ENCODE measurements around the gene KRTAP23-1. TPM values are rescaled to one million over a fixed set of nuclear protein-coding genes. Genes with fewer than 3 reads are reported as not detected.

The KRTAP23-1 gene, protein sequence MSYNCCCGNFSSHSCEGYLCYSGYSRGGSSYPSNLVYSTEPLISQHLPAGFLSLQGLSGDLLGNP
- not detected in 2 replicates for total RNA-seq (2014; rRNA removed)
- polyA plus RNA-seq (2012) = not detected

DNA sequence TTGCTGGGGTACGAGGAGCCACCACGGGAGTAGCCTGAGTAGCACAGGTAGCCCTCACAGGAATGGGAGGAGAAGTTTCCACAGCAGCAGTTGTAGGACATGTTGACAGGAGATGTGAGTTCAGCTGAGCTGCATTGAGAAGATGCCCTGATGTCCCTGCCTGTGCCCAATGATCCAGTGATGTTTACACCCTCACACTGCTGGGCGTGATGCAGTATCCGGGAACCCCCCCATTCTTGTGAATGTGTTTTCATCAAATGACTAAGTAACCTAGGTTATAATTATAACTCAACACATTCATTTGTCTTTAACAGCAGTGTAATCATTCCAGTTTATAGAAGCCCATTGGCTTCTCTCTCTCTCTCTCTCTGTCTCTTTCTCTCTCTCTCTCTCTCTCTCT is at the start of gene KRTAP23-1:
TSS of gene KRTAP23-1 (minus strand) at position 101 of the 400 bp plus-strand sequence. CDS start at position 101, 0 bp downstream.
- no peak for DNase-seq (ENCODE audit: low read depth)

DNA sequence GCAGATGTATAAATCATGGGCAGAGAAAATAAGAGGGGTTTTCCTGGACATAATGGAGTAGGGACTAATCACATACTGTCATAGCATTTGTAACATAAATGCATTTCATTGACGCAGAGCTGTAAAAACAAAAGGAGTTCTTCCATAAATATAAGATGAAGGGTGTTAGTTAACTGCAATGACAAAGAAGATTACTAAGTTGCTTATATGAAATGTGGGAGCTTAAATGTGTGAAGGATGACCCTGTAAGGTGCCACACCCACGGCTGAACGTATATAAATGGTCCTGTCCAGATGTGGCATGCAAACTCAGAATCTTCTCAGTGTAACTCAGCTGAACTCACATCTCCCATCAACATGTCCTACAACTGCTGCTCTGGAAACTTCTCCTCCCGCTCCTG is 47.3 kb upstream of the KRTAP23-1 start, which contains the start of gene KRTAP13-1:
TSS of gene KRTAP13-1 (plus strand) at position 301 of the 400 bp plus-strand sequence. CDS start at position 357, 56 bp downstream.
- no peak for DNase-seq (ENCODE audit: low read depth)

DNA sequence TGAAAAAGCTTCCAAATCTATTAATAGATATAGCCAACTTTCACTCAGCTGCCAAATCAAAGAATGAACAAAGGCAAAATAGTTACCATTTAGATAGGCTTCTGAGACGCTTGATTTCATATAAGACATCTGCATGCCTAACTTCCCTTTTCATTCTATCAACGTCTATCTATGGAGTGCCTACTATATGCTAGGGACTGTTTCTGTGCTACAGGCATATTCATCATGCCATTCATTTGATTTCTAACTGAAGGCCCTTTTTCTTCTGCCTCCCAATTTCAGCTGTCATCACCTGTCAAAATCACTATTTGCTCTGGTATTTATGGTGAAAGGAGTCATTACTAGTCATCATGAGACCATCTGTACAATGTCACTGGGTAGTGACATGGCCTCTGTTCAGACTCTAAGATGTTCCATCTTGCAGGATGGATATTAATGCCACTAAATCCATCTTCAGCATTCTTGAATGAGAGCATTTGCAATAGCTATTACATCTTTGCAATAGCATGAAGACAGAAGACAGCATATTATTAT is 43.2 kb upstream of the KRTAP23-1 start:
- no peak for DNase-seq (ENCODE audit: low read depth)

DNA sequence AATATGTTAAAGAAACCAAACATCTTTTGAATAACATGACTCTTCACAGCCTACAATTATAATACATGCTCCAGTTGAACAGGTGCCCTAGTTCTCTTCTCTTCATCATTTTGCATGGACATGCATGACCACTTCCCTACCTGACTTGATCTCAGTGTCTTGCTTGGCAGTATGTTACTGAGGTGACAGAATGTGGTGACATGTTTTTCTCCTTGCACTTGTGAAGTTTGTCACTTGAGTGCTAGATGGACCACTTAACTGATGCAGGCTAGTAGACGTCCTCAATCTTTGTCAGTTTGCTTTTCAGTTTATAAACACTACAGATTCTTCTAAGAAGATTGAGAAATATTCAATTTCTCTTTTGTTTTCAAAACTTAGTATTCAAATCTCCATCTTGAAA is 33.8 kb upstream of the KRTAP23-1 start:
- DNase-seq (ENCODE audit: low read depth) = no peak

DNA sequence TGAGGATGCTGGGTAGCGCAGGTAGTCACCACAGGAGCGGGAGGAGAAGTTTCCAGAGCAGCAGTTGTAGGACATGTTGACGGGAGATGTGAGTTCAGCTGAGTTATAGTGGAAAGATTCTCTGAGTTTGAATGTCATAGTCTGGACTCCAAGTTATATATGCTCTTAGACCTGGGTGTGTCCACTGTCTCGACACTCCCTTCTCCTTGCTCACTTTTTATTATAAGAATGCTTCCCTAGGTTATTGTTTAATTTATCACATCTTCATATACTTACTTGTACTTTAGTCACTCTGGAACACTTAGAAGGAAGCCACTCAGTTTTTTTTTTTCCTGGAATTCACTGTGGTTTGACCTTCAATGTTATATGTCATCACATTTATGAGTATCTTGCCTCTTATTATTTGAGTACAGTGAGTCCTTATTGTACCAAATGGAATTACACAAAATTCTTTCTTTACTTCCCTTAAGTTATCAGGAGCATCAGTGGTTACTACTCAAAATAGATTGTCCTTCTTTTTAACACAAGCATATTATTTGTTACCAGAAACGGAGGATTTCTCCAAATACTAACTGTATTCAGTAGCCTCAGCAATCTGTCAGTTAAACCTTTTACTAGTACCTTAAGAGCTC is 23.8 kb upstream of the KRTAP23-1 start, which contains the start of gene KRTAP13-2:
TSS of gene KRTAP13-2 (minus strand) at position 133 of the 632 bp plus-strand sequence. CDS start at position 75, 58 bp downstream.
- DNase-seq (ENCODE audit: low read depth) = no peak

DNA sequence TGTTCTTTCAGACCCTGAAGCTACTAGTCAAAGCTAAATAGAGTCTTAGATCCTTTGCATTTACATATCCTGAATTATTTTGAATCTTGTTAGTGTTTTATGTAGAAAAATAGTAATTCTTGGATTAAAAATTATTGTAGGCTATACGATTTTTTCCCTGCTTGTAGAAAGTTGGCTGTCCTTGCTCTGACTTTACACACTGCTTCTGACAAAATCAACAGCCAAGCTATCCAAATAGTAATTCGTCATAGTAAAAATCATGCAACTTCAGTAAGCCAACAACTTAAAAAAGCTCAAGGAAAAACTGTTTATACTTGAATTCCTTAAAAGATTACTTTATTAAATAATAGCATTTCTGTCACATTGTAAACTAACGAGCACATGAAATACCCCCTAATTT is 7.5 kb upstream of the KRTAP23-1 start:
- DNase-seq (ENCODE audit: low read depth) = no peak

DNA sequence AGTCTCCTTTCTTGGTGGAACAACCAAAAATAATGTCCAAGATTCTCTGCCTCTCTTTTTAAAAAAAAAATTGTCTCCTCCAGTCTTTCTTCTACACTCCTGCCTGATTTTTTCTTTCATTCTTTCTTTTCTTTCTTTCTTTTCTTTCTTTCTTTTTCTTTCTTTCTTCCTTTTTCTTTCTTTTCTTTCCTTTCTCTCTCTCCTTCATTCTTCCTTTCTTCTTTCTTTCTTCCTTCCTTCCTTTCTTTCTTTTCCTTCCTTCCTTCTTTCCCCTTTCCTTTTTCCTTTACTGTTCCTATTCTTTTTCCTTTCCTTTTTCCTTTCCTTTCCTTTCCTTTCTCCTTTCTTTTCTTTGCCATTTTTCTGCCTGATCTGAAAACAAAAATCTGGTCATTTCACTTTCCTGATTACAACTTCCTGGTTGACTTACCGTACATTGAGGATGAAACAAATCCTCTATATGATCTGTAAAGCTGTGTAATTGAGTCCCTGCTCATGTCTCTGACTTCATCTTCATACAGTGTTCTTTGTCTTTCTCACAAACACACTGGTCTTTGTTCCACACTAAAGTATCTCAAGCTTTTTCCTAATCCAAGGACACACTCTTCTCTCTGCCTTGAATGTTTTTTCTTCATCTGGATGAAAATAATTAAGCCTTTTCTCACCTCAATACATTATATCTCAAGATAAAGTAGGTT is 6.1 kb upstream of the KRTAP23-1 start:
- no peak for DNase-seq (ENCODE audit: low read depth)

DNA sequence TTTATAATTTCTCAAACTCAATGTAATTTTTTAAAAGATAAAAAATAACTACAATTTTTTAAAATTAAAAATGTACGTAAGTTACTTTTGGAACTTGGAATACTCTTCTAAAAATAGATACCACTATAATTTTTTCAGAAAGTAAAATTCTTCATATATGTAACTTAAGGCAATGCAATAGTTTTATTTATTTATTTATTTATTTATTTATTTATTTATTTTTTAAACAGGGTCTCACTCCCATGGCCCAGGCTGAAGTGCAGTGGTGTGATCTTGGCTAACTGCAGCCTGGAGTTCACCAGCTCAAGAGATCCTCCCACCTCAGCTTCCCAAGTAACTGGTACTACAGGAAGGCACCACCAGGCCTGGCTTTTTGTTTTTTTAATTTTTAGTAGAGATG is 3.1 kb upstream of the KRTAP23-1 start:
- no peak for DNase-seq (ENCODE audit: low read depth)

DNA sequence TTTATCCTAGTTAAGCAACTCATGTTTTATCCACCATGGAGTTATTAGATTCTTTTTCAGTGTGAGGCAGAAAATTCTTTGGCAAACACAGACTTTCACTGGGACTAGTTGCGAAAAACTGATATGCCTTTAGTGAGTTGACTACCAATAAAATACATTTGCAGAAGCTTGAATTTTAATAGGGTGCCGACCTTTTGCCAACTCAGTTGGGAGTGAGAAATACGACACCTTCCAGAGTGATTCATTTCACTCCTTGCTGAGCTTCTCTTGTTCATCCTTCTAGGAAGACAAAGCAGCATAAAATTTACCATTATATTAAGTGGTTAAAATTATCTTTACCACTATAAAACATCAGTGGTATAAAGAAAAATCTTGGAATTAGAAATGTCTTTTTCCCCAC is 1.2 kb upstream of the KRTAP23-1 start:
- no peak for DNase-seq (ENCODE audit: low read depth)

DNA sequence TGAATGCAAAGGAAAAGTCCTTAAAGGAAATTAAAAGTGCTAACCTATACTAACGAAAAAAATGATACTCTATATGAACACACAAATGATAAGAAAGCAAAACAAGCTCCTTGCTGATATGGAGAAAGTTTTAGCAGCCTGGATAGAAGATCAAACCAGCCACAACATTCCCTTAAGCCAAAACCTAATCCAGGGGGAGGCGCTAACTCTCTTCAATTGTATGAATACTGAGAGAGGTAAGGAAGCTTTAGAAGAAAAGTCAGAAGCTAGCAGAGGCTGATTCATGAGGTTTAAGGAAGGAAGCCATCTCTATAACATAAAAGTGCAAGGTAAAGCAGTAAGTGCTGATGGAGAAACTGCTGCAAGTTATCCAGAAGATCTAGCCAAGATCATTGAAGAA is 3.4 kb downstream of the KRTAP23-1 start:
- no peak for DNase-seq (ENCODE audit: low read depth)

DNA sequence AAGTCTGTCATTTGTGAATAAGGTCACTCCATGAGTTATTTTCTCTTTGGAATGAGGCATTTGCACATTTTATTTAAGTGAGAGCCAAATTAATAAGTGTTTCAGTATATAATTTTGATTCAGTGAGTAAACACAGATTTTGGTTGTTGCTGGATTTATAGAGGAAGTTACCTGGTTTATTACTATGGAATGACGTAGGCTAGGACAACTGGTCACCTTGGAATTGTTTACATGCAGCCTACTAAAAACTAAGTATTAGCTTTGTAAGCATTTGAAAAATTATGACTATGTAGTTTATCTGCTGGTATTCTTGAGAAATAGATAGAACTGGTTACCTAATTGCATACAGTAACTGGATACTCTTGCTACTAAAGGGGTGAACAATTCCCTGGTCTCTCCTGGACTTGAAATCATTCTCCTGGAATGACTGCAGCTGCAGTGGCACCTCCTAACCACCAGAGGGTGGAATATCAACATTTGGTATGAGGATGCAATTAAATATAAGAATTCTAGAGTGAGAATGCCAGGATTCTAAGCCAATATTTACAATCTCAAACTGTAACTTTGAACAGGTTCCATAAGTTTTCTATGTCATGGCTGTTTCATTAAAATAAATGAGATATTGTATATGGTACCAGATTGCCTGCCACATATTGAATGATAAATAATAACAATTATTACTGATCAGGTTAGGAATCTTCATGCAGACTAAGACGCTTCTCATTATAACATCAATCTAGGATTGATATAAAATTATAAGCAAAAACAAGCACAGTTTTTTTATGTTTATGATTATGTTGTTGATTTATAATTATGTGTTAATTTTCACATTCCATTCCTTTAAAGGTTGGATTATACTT is 7.5 kb downstream of the KRTAP23-1 start:
- DNase-seq (ENCODE audit: low read depth) = peak; percentile 2

DNA sequence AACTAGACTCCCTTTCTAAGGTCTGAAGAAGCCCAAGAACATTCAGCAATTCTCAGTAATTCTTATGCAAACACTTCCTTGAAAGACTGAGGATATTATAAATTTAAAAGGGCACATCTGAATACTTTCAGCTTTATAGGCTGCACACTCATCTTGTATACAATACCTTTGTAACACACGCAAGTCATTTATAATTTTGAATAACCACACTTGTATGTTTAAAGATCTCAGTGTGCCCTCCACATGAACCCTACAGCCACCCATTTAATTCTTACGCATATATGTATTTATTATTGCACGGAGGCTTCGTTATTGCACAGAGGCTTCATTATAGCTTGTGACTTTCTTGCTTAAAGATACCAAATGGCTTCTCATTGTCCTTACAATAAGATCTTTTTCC is 9.7 kb downstream of the KRTAP23-1 start:
- no peak for DNase-seq (ENCODE audit: low read depth)

DNA sequence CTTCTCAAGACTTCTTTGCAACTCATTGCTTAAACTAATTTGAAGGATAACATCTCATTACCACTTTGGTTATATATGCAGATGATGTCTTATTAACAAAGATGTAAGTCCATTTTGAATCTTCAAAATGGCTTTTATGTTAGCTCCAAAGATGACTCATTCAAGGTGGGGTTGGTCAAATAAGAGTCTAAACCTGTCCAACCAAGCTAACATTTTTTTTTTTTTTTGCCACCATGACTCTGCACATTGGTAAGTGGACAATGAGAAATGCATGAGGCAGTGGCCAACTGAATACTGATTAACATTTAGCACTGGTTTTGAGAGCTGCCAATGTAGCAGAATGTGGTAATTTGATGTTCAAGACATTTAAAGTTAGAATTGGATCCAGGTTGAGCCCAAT is 10.6 kb downstream of the KRTAP23-1 start:
- no peak for DNase-seq (ENCODE audit: low read depth)

DNA sequence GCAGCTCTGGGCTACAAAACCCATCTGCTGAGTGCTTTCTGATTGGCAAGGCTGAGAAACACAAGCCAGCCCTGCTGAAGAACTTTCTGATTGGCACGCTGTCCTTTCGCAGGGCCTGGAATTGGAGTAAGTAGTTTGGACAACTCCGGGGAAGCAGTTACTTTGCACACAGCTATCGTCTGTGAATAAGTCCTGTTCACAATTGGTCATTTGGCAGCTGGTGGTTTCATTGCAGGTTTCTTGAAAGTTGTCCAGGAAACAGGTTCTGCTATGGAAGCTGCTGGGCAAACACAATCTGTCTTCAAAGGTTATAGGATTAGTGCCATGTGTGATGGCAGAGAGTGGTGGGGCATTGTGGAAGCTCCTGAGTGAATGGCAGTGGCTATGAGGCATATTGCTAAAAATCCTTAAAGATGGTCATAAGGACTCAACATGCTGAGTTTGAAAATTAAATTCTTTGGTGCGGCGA is 11.1 kb downstream of the KRTAP23-1 start, which contains the start of gene KRTAP27-1:
TSS of gene KRTAP27-1 (minus strand) at position 419 of the 469 bp plus-strand sequence. CDS start at position 393, 26 bp downstream.
- no peak for DNase-seq (ENCODE audit: low read depth)

DNA sequence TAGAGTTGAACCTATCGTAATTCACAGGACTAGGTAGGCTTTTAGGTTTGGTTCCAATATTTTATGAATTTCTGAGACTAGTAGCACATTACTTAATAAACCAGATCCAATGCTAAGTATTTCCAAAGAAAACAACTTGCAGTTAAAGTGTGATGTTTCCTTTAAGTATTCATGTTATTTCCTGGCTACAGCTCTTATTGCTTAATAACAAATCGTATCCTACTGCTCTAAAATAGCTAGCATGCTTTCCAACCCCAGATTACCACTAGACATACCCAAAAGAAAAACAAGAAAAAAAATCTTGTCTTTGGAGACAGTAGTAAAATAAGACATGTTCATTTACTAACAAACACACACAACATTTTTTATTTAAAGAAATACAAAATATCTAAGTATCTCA is 11.8 kb downstream of the KRTAP23-1 start:
- DNase-seq (ENCODE audit: low read depth) = no peak

DNA sequence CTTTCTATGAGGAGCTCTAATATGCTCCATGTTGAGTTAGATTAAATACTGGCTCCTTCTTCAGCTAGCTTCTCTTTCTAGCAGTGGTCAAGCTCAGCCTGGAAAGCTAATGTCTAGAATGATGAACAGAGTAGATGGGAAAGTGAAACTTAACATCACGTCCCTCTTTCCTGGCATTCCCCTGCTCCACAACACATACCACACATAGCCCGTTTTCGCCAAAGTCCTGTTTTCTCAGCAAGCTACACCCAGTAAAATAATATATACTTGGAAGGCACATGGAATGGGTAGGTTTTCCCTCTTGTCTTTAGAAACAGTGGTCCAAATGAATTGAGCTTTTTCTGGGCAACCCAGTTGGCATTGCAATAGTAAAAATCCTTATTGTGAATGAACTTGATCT is 14.7 kb downstream of the KRTAP23-1 start:
- no peak for DNase-seq (ENCODE audit: low read depth)

DNA sequence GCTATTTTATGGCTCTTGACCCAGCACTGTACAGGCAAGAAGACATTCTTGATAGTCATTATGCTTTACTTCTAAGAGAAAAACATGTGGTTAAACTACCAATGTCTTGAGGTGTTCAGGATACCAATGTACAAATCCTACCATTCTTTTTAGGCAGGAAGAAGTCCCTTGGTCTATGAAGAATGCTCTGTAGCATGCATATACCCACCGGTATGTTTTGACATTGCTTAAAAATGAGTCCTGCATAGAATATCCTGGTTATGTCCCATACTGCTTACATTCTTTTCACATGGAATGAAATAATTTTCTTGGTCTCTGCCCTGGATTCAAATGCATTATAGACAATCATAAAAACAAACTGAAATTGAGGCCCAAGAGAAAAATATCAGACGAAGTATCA is 15.7 kb downstream of the KRTAP23-1 start:
- DNase-seq (ENCODE audit: low read depth) = no peak

DNA sequence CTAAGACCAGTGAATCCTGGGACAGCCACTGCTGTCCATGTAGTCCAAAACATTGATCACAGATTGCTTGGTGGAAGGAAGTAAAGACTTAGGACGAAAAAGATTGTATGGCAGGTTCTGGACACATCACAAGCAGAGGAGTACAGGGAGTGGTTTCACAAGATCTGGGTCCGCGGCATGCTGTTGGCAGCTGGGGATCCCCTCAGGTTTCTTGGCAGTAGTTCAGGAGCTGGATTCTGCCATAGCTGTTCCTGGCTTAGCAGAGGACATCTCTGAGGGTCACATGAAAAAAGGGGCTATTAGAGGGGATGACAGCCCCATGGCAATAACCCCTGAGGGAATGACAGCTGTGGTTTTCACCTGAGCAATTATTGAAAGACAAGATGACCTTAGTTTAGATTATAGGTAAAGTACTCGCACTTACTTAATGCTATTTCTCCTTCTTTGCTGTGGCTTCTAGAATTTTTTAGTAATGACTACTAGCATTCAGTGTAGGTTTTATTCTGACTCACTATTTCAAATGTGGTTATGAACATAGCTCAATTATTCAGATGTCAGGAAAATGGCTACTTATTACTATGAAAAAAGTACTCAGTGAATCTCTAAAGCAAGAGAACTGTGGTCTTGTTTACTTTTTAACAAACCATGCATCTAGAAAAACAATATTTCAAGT is 19.1 kb downstream of the KRTAP23-1 start:
- no peak for DNase-seq (ENCODE audit: low read depth)

DNA sequence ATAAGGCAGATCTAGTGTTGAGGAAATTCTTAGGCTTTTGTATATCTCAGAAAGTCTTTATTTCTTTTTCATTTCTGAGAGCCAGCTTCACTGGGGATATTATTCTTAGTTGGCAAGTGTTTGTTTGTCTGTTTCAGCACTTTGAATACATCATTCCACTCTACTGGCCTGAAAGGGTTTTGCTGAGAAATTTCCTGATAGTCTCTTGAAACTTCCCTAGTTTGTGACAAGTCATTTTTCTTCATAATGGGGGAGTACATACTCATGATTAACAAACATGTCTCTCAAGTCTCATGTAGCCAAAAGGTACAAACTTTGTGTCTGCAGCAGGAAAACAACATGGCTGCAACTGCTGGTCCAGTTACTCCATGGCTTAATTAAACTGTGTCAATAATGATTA is 22.0 kb downstream of the KRTAP23-1 start:
- no peak for DNase-seq (ENCODE audit: low read depth)

DNA sequence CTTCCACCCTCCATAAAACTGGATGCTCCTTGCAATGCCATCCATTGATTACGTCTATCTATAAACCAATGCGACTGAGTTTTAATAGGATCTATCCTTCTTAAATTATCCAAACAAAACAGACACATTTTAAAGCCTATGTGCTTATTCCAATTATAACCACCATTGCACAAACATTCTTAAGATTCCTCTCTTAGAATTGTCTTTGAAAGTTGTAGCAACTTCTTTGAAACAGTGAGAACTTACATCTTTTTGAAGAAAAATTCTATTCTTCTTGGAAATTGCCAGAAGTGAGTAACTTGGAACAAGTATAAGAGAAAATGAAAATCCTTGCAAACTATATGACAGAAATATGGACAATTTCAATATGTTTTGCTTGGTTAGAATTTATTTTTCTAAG is 28.2 kb downstream of the KRTAP23-1 start, which contains the start of gene KRTAP26-1:
TSS of gene KRTAP26-1 (minus strand) at position 101 of the 400 bp plus-strand sequence. CDS start 280 bp downstream, outside the sequence.
- DNase-seq (ENCODE audit: low read depth) = no peak

DNA sequence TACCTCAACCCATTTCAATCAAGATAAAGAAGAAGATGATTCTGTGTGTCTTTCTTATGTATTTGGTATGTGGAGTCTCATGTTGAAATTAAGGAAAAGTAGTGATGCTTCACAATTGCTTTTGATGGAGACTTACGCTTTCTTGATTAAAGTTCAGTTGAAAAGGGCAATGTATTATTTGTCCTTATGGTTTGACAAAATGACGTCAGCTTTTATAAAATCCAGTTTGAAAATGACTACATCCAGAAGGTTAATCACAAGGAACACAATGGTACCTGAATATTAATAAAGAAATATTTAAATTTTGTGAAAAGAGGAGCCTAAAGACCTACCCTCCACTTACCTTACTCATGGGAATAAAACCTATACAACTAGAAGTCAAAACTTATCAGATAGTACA is 32.7 kb downstream of the KRTAP23-1 start:
- DNase-seq (ENCODE audit: low read depth) = no peak
